ENCODE data around the gene SLC25A23. TPM values are rescaled to one million over a fixed set of nuclear protein-coding genes. Genes with fewer than 3 reads are reported as not detected.

Gene SLC25A23
- total RNA-seq, 1 donor from 2014 or later, result 143 TPM

DNA sequence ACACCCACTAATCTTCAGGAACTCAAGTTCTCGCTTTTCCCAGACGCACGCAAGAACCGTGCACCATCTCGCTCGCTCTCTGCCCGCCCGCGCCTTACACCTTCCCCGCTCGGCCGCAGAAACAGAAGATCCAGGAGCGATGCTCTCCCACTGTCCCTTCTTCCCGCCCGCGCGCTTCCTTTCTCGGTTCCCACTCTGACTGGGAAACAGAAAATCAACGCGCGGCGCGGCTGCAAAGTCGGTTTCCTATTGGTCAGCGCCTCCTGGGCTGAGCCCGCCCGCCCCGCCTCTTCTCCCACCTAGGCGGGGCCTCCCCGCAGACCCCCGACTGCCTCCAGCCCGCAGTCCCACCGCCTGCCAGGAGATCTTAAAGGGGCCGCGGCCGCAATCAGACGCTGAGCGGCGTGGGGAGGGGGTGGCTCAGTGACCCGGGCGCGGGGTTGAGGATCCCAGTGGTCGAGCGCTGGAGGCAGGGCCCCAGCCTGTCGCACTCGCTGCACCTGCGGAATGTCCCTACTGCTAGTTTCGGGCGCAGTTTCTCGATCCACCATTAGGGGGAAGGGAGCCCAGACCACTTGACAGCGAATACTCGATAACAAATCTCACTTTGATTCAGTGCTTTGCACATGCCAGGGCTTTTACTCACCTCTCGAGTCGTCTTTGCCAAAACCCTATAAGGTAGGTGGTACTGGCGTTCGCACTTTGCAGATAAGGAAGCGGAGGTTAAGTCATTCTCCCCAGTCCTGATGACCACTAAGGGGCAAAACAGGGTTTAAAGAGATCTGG is 700 bp upstream of the SLC25A23 start:
- intact Hi-C loops (cut with DNase I), result no loop called here

DNA sequence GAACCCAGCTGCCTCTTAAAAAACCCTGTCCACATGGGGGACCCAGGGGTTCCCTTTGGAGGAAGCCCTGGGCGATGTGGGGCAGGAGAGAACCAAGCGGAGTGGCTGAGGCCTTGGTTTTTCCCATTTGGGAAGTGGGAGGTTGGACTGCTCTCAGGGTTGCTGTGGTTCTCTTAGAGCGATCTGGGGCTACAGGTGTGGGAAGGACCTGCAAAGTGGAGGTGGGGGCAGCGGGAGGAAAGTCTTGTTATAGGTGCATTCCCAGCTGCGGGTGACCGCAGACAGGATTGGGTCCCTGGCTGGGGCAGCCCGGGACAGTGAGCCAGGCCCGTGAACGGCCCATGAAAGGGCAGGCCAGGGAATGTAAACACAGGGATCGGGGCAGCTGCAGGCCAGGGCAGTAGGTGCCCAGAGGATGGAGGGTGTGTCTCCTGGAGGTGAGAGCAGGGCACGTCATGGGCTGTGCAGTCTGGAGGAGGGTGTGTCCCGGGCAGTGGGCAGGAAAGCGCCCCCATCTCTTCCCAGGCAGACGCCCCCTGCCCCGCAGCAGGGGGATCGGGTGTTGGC is 814 bp downstream of the SLC25A23 start:
- intact Hi-C loops (cut with DNase I), result no loop called here
- no peak for DNase-seq (ENCODE audit: low spot score)

More for the DNA sequence above, 700 bp upstream of the SLC25A23 start:
- peak; percentile 97 for DNase-seq (ENCODE audit: low spot score)

DNA sequence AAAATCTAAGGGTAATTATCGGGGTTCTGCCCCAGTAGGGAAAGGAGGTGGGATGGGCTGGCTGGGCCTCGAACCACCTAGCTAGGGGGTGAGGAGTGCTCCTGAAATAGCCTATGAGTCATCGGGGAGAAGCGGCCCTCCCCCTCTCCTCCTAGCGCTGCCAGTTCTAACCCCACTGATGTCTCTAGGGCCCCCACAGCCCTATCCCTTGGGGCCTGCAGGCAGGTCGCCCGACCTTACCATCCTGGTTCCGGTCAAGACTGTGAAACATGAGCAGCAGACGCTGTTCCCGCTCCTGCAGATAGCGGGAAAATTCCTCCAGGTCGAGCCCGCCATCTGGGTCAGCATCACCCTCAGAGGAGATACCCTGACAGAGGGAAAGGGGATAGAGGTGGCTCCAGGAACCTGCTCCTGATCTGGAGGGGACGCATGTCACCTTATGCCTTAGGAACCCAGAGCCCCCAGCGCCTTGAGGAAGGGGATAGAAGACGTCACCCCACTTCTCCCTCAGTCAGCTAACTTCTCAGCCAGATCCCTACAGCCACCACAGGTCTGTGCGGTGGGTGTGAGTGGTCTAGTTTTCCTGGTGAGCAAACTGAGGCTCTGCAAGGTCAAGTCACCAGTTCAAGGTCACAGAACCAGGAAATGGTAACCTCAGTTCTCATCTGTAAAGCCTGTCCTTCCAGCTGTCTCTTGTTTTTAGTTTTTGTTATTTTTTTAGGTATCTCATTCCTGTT is 1.5 kb downstream of the SLC25A23 start:
- intact Hi-C loops (cut with DNase I), result no loop called here

DNA sequence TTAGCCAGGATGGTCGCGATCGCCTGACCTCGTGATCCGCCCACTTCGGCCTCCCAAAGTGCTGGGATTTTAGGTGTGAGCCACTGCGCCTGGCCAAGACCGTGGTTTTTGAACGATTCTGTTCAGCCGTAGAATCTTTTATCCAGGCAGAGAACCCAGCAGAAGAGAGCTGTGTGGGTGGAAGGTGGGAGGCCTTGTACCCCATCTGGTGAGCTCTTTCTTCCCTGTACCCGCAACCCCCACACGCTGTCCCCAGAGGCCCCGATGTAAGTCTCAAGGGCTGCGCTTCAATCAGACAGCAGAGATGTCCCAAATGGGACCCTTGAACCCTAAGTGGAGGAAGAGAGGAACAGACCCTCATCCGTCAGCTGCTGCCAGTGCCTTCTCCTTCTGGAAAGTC is 3.7 kb downstream of the SLC25A23 start:
- intact Hi-C loops (cut with DNase I), result no loop called here
- DNase-seq (ENCODE audit: low spot score), result no peak

More for the DNA sequence above, 1.5 kb downstream of the SLC25A23 start:
- no peak for DNase-seq (ENCODE audit: low spot score)

DNA sequence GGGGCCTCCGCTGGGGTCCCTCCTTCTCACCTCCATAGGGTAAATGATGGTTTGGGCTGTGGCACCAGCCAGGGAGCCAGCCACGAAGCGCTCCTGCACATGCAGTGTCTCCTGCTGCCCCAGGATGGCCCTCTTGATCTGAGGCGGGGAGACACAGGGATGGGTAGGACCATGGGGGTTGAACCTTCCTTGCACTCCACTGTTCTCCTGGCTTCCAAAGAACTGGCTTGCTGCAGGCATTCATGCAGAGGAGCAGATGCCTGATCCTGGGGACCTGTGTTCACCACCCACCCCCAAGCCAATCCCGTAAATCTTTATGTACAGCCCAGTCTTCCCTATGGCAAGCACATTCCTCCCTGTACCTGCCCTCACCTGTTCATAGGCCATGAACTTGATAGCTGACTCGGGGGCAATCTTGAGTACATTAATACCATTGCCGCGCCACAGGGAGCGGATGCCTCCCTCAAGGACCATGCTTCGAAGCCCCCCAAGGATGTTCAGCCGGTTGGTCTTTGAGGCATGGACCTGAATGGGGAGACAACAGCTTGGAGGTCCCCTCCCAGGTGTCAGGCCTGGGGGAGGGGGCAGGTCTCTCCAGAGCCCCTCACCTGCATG is 5.5 kb downstream of the SLC25A23 start:
- intact Hi-C loops (cut with DNase I), result no loop called here
- no peak for DNase-seq (ENCODE audit: low spot score)

DNA sequence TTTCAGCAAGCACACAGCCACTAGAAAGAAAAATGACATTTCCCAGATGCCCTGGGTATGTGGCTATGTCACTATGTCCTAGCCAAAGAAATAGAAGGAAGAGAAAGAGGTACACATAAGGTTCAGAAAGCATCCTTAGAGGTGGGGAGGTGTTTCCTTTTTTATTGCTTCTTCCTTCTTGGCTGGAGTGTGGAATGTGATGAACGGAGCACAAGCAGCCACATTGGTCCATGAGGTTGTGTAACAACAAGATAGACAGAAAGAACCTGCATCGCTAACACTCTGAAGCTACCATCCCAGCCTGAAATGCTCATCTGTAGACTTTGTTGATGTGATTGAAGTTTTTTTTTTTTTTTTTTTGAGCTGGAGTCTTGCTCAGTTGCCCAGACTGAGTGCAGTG is 6.7 kb downstream of the SLC25A23 start:
- no peak for DNase-seq (ENCODE audit: low spot score)
- intact Hi-C loops (cut with DNase I), result no loop called here

DNA sequence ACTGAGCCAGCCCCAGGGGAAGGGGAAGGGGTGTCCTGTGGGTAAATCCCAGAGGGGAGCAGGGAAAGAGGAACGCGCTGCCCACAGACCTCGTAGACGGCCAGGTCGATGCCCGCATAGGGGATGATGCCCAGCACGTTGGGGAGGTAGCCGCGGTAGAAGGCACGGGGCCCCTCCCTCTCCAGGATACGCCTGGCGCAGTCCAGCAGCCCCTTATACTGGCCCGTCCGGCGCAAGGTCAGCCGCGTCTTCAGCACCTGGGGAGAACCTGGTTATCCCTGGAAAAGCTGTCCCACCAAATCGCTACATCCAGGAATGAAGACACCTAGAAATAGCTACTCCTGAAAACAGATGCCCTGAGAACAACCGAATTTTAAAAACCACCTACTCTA is 7.4 kb downstream of the SLC25A23 start:
- intact Hi-C loops (cut with DNase I), result no loop called here
- no peak for DNase-seq (ENCODE audit: low spot score)

DNA sequence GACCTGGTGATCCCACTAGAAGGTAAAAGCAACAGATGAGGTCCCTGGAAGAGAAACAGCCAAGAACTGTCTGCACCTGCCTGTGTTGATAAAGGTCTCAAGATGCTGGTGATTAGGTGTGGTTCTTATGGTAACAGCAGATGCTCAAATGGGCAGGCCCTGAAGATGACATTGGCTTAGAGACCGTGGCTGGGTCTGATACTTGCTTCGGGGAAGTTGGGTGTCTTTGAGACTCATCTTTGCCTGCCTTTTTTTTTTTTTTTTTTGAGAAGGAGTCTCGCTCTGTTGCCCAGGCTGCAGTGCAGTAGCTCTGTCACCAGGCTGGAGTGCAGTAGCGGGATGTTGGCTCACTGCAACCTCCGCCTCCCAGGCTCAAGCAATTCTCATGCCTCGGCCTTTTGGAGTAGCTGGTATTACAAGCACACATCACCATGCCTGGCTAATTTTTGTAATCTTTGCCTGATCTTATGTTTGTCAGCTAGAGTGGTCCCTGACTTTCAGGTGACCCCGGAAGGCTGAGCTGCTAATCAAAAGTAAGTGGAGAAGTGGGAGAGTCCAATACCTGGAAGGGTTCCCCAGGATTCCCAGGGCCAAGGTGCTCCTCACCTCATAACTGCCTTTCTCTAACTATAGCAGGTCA is 7.9 kb downstream of the SLC25A23 start:
- intact Hi-C loops (cut with DNase I), result no loop called here
- DNase-seq (ENCODE audit: low spot score), result no peak

DNA sequence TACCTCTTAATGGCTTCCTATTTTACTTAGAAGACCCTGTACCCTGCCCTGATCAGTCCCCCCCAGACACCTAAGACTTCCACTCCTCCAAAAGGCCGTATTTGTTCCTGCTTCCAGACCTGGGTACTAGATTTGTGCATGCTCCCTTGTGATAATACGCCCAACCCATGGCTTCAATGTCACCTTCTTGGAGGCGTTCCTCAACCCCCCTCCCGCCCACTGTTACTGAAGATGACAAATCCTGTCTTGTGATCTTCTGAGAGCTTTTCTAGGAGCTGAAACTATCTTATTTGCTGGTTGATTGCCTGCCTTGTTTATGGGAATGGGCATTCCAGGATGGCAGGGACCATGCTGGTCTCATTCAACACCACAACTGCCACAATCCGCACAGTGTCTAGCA is 9.4 kb downstream of the SLC25A23 start:
- no peak for DNase-seq (ENCODE audit: low spot score)
- intact Hi-C loops (cut with DNase I), result no loop called here

DNA sequence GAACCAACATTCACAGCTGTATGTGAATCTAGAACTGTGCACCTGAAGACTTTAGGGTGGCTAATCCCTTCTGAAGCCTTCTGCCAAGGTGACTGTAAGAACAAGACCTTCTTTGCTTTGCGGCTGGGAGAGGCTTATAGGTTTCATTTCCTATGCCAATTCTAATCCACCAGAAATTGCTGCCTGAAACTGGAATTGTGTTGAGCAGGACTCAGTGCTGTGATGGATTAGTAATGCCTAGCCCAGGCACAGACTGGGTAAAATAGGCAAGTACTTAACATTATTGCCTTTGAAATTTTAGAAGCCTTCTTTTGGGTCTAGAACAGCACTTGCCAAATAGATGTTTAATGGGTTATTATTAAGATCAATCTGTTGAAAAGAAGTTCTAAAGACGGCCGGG is 11.5 kb downstream of the SLC25A23 start:
- intact Hi-C loops (cut with DNase I), result no loop called here
- DNase-seq (ENCODE audit: low spot score), result no peak

DNA sequence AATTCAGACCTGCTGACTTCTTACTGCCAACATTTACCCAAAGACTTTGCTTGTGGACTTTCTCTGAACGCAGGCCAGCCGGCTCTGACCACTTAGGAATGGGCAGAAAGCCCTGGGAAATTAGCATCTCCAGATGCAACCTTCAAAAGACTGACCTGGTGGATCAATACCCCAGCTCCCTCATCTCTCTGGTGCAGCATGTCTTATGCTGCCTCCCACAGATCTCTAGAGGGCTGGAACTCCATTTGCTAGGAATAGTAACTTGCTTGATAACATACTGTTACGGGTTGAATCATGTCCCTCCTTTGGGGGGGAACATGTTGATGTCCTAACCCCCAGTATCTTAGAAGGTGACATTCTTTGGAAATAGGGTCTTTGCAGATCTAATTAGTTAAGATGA is 13.1 kb downstream of the SLC25A23 start:
- intact Hi-C loops (cut with DNase I), result no loop called here

DNA sequence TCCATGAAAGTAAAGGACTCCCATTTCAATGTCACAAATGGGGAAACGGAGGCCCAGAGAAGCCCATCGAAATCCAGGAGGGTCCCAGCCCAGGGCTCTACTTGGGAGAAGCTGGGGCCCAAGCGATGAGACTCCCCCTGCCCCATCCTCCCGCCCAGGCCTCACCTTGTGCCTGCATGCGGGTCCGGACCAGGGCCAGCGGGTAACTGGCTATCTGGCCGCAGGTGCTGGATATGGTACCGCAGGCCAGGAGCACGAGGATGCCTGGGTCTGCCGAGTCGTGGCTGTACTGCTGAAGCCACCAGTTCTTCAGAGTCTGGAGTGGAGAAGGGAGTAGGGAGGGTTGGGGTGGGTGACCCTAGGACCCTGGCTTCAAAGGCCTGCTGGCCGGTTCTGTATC is 15.6 kb downstream of the SLC25A23 start:
- no peak for DNase-seq (ENCODE audit: low spot score)
- intact Hi-C loops (cut with DNase I), result no loop called here

More for the DNA sequence above, 13.1 kb downstream of the SLC25A23 start:
- DNase-seq (ENCODE audit: low spot score), result no peak

DNA sequence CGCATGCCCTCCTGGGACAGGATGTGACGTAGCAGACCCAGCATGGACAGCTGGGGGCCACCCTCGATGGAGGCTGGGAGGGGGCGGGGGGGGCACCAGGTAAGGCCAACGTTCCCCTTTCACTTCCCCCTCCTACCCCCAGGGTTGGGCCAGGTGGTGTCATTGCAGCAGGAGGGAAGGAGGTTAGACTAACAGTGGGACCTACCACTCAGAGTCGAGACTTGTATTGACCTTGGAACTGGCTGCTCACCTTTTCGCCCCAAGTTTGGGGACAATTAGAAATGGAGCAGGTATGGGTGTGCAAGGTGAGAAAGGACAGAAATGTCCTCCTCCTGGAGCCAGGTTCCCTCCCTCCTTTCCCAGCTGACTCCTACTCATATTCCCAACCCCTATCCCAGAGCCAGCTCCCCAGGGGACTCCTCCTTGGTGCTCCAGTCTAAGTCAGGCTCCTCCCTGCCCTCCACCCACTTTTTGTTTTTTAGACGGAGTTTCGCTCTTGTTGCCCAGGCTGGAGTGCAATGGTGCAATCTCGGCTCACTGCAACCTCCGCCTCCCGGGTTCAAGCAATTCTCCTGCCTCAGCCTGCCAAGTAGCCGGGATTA is 17.4 kb downstream of the SLC25A23 start:
- intact Hi-C loops (cut with DNase I), result no loop called here
- DNase-seq (ENCODE audit: low spot score), result no peak

DNA sequence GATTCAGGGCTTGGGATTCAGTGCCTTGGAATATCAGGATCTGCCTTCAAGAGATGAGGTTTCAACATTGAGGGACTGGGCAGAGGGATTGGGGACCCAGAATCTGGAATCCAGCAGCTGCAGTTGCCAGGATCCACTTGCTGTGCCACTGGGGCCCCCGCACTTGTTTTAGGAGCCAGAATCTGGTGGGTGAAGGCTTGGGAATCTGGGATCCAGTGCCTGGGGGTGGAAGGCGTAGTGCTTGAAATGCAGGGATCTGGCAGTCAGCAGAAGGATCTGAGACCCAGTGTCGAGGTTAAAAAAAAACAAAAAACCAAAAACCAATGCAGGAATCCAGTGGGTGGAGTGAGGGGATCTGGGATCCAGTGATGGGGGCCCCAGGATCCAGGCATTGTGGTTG is 18.7 kb downstream of the SLC25A23 start:
- DNase-seq (ENCODE audit: low spot score), result no peak
- intact Hi-C loops (cut with DNase I), result no loop called here

DNA sequence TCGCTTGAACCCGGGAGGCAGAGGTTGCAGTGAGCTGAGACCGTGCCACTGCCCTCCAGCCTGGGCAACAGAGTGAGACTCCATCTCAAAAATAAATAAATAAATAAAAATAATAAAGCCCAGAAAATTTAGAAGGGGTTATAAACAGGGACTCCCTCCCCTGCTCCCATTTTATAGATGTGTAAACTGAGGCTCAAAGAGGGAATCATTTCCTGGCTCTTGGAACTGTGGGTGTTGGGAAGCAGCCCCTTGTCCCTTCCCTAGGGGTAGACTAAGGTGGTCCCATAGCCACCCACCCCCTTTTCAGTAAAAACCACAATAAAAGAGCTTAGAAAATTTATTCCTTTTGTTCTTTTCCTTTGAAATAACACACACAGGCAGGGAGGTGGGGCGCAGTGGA is 19.8 kb downstream of the SLC25A23 start:
- intact Hi-C loops (cut with DNase I), result no loop called here
- DNase-seq (ENCODE audit: low spot score), result no peak

DNA sequence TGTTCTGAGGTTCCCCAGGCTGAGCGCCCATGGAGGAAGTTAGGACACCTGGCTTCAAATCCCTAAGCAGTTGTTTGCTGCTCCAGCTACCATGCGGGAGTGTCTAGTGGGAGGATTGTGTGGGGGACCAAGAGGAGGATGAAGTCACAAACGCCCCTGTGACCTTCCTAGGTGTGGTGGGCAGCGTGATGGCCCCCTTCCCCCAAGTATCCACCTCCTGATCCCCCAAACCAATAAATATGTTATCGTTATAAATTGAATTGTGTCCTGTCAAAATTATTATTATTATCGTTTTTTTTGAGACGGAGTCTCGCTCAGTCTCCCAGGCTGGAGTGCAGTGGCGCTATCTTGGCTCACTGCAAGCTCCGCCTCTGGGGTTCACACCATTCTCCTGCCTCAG is 25.9 kb downstream of the SLC25A23 start, which contains the start of gene SLC25A41:
Gene SLC25A41, minus strand, starts transcription at position 101 of the 400 bp plus-strand sequence. Its CDS starts 70 bp downstream, at position 31.
- intact Hi-C loops (cut with DNase I), result no loop called here
- no peak for DNase-seq (ENCODE audit: low spot score)

DNA sequence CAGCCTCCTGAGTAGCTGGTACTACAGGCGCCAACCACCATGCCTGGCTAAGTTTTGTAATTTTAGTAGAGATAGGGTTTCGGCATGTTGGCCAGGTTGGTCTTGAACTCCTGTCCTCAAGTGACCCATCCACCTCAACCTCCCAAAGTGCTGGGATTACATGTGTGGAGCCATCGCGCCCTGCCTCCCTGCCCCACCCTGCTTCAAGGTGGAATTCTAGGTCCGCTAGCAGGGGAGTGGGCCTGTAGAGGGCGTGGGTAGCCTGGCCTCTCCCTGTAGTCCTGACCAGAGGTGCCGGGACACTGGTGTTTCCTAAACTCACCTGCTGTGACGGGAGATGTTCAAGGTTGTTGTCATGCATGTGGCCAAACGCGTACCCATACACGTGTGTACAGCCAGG is 26.4 kb downstream of the SLC25A23 start:
- no peak for DNase-seq (ENCODE audit: low spot score)
- intact Hi-C loops (cut with DNase I), result no loop called here

DNA sequence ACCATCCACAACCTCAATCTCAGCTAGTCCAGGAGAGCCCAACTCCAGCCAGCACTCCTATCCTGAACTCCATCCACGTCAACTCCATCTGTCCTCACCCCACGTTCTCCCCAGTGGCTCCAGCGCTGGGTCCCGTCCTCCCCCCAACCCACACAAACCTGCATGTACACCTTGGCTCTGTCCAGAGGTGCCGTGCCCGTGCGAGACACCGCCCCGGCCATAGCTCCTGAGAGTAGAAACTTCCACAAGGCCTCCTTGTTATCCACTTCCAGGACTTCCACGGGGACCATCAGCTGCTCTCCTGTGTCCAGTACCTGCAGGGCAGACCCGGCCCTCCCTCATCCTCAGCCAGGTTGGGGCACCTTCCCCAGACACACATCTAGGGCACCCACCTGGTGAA is 27.7 kb downstream of the SLC25A23 start:
- intact Hi-C loops (cut with DNase I), result no loop called here
- DNase-seq (ENCODE audit: low spot score), result no peak

DNA sequence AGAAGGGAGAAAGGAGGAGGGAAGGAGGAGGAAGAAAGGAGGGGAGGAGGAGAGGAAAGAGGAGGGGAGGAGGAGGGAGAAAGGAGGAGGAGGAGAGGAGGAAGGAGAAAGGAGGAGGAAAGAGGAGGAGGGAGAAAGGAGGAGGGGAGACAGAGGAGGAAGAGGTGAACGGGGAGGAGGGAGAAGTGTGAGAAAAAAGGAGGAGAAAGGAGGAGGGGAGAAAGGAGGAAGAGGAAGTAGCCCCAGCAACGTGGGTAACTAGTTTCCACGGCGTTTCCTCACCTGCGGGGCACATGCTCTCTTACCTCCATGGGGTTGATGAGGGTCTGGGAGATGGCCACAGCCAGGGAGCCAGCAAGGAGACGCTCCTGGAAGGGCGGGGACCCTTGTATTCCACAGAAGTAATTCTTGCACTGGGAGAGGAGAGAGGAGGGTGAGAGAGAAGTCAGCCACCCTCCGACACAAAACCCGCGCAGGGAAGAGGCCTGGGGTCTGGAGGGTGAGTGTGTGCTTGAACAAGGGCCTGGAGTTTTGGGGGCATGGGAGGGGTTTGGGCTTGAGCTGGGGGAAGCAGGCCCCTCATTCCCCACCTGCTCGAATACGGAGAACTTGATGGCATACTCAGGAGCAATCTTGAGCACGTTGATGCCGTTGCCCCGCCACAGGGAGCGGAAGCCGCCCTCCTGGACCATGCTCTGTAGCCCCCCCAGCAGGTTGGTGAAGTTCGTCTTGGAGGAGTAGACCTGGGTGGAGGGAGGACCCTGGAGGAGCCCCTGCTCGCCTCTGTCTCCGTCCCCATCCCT is 30.0 kb downstream of the SLC25A23 start:
- no peak for DNase-seq (ENCODE audit: low spot score)
- intact Hi-C loops (cut with DNase I), result no loop called here

Data from cardiac septum (tissue), 1 donor.